ENCODE results near the gene KRTAP5-8. TPM values are rescaled to one million over a fixed set of nuclear protein-coding genes. Genes with fewer than 3 reads are reported as not detected.

KRTAP5-8 gene
- total and polyA plus RNA-seq, 2 donors (not counting 3 experiments of a cell fraction or from before 2014, with no cell fraction given): 0.17 TPM; not detected in 1

- H4K20me1 ChIP-seq (replicated peaks; ENCODE audit: control insufficient read depth, extremely low read depth, insufficient read depth, low read length): no peaks in the 10 kb centered on the region
- H3K27ac ChIP-seq (ENCODE audit: insufficient read depth, low read depth, low read length): no peak overlapping the region
- no peaks in the 10 kb centered on the region for H3K79me2 ChIP-seq (ENCODE audit: control insufficient read depth, insufficient read depth, low read length)
- H2AFZ ChIP-seq (ENCODE audit: low read depth, low read length): no peak overlapping the region
- H3K36me3 ChIP-seq (ENCODE audit: control insufficient read depth in 2 of 2, extremely low read depth in 1 of 2, insufficient read depth in 2 of 2, low read length in 2 of 2): peaks cover 9 to 32% of the 10 kb centered on the region in 2 experiments
- H3K4me3 ChIP-seq (replicated peaks in 1 of 3; ENCODE audit: insufficient read depth in 1 of 3, low read depth in 1 of 3, low read length in 3 of 3): no peak overlapping the region
- TF ChIP-seq JUN (IDR thresholded peaks at IDR 0.05; ENCODE audit: borderline replicate concordance, insufficient read depth, insufficient read length, low read depth) (no peak), FOS (IDR thresholded peaks at IDR 0.05; ENCODE audit: borderline replicate concordance, insufficient read depth, low read length) (no peak), POLR2A (IDR thresholded peaks at IDR 0.05; ENCODE audit: low read depth, low read length) (no peak), MYC (IDR thresholded peaks at IDR 0.05; ENCODE audit: low read depth, low read length) (no peak), MAX (IDR thresholded peaks at IDR 0.05; ENCODE audit: insufficient read depth, insufficient read length) (no peak), CTCF (IDR thresholded peaks at IDR 0.05; ENCODE audit: extremely low read depth in 1 of 2, insufficient read depth in 1 of 2, low read depth in 1 of 2, low read length in 2 of 2) (no peak), POLR2AphosphoS5 (IDR thresholded peaks at IDR 0.05; ENCODE audit: insufficient read depth, low read depth, low read length) (no peak), GATA2 (IDR thresholded peaks at IDR 0.05; ENCODE audit: insufficient read depth, insufficient read length, low read depth, low read length) (no peak), EZH2 (IDR thresholded peaks at IDR 0.05; ENCODE audit: borderline replicate concordance, low read depth, low read length, severe bottlenecking) (no peak)
- no peaks in the 10 kb centered on the region for H3K27me3 ChIP-seq (ENCODE audit: control insufficient read depth in 2 of 2, insufficient read depth in 2 of 2, low read length in 2 of 2)
- H3K9me3 ChIP-seq (replicated peaks; ENCODE audit: control insufficient read depth, insufficient read depth, low read length): no peaks in the 10 kb centered on the region
- ChIA-PET CTCF (no interaction called here), POLR2A (no interaction called here)
- intact Hi-C loops (cut with micrococcal nuclease) (no loop called here), dilution Hi-C loops (cut with MboI; ENCODE audit: extremely low pct_ligation_motif_present, low sequenced_read_pairs) (no loop called here)
- H3K9me1 ChIP-seq (replicated peaks; ENCODE audit: control insufficient read depth, extremely low read depth, insufficient read depth, low read length): no peaks in the 10 kb centered on the region
- no peaks in the 10 kb centered on the region for H3K4me1 ChIP-seq (ENCODE audit: control insufficient read depth, extremely low read depth, insufficient read depth, low read length)
- no peak overlapping the region for H3K9ac ChIP-seq (replicated peaks; ENCODE audit: extremely low read depth, insufficient read depth, low read length)
- no peak overlapping the region for H3K4me2 ChIP-seq (ENCODE audit: insufficient read depth, low read length)
- FAIRE-seq (no peak), DNase-seq (ENCODE audit: low read depth, low spot score) (no peak)
- BruUV-seq (replicated peaks): no TSS peak
These were observed 38.7 kb upstream of the KRTAP5-8 start for GRCh38 chr11:71499125-71499524.
